ENCODE data around the gene TMEM69. TPM values are rescaled to one million over a fixed set of nuclear protein-coding genes. Genes with fewer than 3 reads are reported as not detected.

TMEM69 gene
- total and polyA plus RNA-seq, 2 of the 13 experiments (the other 11 are each of a cell fraction or from before 2014, with no cell fraction given) = 25.4 to 135 TPM

DNA sequence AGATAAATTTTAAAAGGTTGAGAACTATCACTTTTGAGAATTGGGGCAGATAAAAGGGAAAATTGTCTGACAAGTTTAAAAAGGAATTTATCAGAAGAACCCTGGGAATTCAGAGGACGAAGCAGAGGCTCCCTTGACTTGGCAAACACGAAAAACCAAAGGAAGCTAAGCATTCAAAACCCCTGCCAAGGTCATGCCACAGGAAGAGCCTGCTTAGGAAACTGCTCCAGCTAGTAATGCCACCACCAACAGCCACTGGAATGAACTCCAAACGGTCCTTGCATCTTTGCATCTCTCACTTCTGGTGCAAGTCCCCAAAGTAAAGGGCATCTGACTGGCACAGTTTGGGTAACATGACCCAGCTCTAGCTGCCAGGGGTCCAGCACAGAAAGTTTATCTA, 8.9 kb upstream of the TMEM69 start:
- ATAC-seq (no peak), FAIRE-seq (no peak)
- no peak overlapping the region for H3K4me3 ChIP-seq (replicated peaks in 1 of 3; ENCODE audit: insufficient read depth in 1 of 3, low read depth in 2 of 3, low read length in 3 of 3)

More for the DNA sequence above, 8.9 kb upstream of the TMEM69 start:
- Histone ChIP-seq H3K4me1 (ENCODE audit: insufficient read depth, low read length) (peaks cover 82% of the 10 kb centered on the region), H3K9ac (ENCODE audit: insufficient read depth, low read depth, low read length) (no peak overlapping the region), H3K4me2 (ENCODE audit: low read depth, low read length) (no peak overlapping the region), H3K9me3 (ENCODE audit: low read length) (no peaks in the 10 kb centered on the region), H4K20me1 (ENCODE audit: insufficient read depth, low read length) (peaks cover 93% of the 10 kb centered on the region), H3K27ac (ENCODE audit: extremely low read length, insufficient read depth, low read length) (no peak overlapping the region), H3K36me3 (replicated peaks in 1 of 2; ENCODE audit: control insufficient read depth in 1 of 2, insufficient read depth in 2 of 2, low read length in 2 of 2) (peaks cover 0 to 10% of the 10 kb centered on the region in 2 experiments; a peak in 1 of 5 replicates), H3K79me2 (ENCODE audit: insufficient read depth, low read length) (peaks cover 97% of the 10 kb centered on the region), H3K27me3 (ENCODE audit: control insufficient read depth in 1 of 2, insufficient read depth in 2 of 2, low read length in 2 of 2) (no peaks in the 10 kb centered on the region), H2AFZ (ENCODE audit: low read length) (no peak overlapping the region)
- BruUV-seq (replicated peaks) = no TSS peak
- in situ Hi-C loops (cut with HindIII; ENCODE audit: extremely low pct_ligation_motif_present, low pct_unique_long_range_greater_than_20kb) = no loop called here
- 52% methylated on average over 3 of the region's 3 CpGs for WGBS (ENCODE audit: low lambda C conversion rate)
- TF ChIP-seq, protein P1, sequence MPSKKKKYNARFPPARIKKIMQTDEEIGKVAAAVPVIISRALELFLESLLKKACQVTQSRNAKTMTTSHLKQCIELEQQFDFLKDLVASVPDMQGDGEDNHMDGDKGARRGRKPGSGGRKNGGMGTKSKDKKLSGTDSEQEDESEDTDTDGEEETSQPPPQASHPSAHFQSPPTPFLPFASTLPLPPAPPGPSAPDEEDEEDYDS (CRISPR knock-in tag; IDR thresholded peaks at IDR 0.05) = no peak
- TF ChIP-seq, protein P2, sequence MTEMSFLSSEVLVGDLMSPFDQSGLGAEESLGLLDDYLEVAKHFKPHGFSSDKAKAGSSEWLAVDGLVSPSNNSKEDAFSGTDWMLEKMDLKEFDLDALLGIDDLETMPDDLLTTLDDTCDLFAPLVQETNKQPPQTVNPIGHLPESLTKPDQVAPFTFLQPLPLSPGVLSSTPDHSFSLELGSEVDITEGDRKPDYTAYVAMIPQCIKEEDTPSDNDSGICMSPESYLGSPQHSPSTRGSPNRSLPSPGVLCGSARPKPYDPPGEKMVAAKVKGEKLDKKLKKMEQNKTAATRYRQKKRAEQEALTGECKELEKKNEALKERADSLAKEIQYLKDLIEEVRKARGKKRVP (CRISPR knock-in tag; IDR thresholded peaks at IDR 0.05) = no peak
- TF ChIP-seq, protein P3, sequence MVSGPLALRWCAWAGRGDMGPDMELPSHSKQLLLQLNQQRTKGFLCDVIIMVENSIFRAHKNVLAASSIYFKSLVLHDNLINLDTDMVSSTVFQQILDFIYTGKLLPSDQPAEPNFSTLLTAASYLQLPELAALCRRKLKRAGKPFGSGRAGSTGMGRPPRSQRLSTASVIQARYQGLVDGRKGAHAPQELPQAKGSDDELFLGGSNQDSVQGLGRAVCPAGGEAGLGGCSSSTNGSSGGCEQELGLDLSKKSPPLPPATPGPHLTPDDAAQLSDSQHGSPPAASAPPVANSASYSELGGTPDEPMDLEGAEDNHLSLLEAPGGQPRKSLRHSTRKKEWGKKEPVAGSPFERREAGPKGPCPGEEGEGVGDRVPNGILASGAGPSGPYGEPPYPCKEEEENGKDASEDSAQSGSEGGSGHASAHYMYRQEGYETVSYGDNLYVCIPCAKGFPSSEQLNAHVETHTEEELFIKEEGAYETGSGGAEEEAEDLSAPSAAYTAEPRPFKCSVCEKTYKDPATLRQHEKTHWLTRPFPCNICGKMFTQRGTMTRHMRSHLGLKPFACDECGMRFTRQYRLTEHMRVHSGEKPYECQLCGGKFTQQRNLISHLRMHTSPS (CRISPR knock-in tag; IDR thresholded peaks at IDR 0.05; ENCODE audit: low read depth) = 0 out of 2 replicates have a peak, but pooled peaks have one; percentile 18
- TF ChIP-seq ZNF766 (CRISPR knock-in tag; IDR thresholded peaks at IDR 0.05; ENCODE audit: borderline replicate concordance) = no peak
- ChIA-PET CTCF (ENCODE audit: low intra/inter-chr PET ratio, low total read pairs) (no interaction called here), POLR2A (no interaction called here)
- DNase-seq (ENCODE audit: low spot score) = no peak
- intact Hi-C loops (cut with micrococcal nuclease; ENCODE audit: unreplicated experiment) = no loop called here

Data from HepG2 (cell line).